K562 (cell line): ENCODE data around the gene HOXA5. TPM values are rescaled to one million over a fixed set of nuclear protein-coding genes. Genes with fewer than 3 reads are reported as not detected.

ENCODE experiments used
- ATAC-seq: fragments of 200-7000 bp; cut with Tn5 transposase; 3 replicates; pipeline ENCODE4 v1.9.1; 2020; ENCODE audit warnings: moderate library complexity
- BruUV-seq: library from RNA; stranded (reverse); fragments of 400-500 nt; replicated peaks from 2 replicates; lab custom pipeline; 2021; lab: Mats Ljungman, UMichigan
- CTCF ChIA-PET: fragments of 300-600 bp; formaldehyde crosslinking; extraction: SDS; loops from one replicate; lab custom pipeline; 2021; ENCODE audit warnings: low intra/inter-chr PET ratio; lab: Yijun Ruan, JAX
- POLR2A ChIA-PET: fragments of 300-600, 350-650 bp; sonication (Branson Sonifier 250); formaldehyde crosslinking; extraction: SDS; loops from one replicate; lab custom pipeline; 2021; ENCODE audit warnings: antibody characterized with exemption, inconsistent platforms; lab: Yijun Ruan, JAX
- DNase-seq, 4 experiments: peaks; one replicate each; pipeline versions ENCODE4 v3.0.0 to v3.0.0-alpha.2; 2011 to 2018; ENCODE audit warnings: low spot score in 3 of 4, mixed read lengths in 3 of 4; ENCODE audit errors: extremely low read depth in 1 of 4
- FAIRE-seq: peaks from 2 replicates; lab custom pipeline; 2011; peaks lifted over from hg19 to GRCh38; lab: Jason Lieb, UNC
- H2AFZ ChIP-seq: 2 replicates; pipeline ENCODE4 v1.6.0; 2011; ENCODE audit warnings: low read depth, low read length, control low read depth, inconsistent platforms
- H3K27ac ChIP-seq: fragments of 200-600 bp; 3 replicates; pipeline ENCODE4 v1.8.0; 2011; ENCODE audit warnings: low read depth, mild to moderate bottlenecking, control low read depth, inconsistent platforms, low read length, moderate library complexity, mixed read lengths; ENCODE audit errors: extremely low read depth
- H3K27me3 ChIP-seq, 2 experiments: fragments of 300-600 bp in 1 of 2; 2 replicates in 1 of 2; 3 replicates in 1 of 2; pipeline versions ENCODE4 v1.6.0 to v1.8.0; 2011; ENCODE audit warnings: inconsistent platforms in 2 of 2, low read length in 2 of 2, mild to moderate bottlenecking in 1 of 2, mixed read lengths in 1 of 2, moderate library complexity in 1 of 2; ENCODE audit not compliant: control insufficient read depth in 2 of 2, insufficient read depth in 2 of 2
- H3K36me3 ChIP-seq: fragments of 300-600 bp; 3 replicates; pipeline ENCODE4 v1.8.0; 2011; ENCODE audit warnings: mild to moderate bottlenecking, low read length, inconsistent platforms; ENCODE audit not compliant: control insufficient read depth, insufficient read depth
- H3K4me1 ChIP-seq, 2 experiments: fragments of 200-600 bp in 1 of 2; replicated peaks in 1 of 2; 2 replicates in 1 of 2; 3 replicates in 1 of 2; pipeline versions ENCODE4 v1.5.1 to v1.8.0; 2011; ENCODE audit warnings: inconsistent platforms in 2 of 2, low read length in 2 of 2, mild to moderate bottlenecking in 1 of 2, mixed read lengths in 1 of 2, moderate library complexity in 1 of 2; ENCODE audit not compliant: control insufficient read depth in 2 of 2, insufficient read depth in 2 of 2
- H3K4me2 ChIP-seq: 2 replicates; pipeline ENCODE4 v1.6.1; 2011; ENCODE audit warnings: low read length, control low read depth, inconsistent platforms, mixed read lengths; ENCODE audit not compliant: insufficient read depth
- H3K4me3 ChIP-seq: fragments of 200-600 bp; sonication (generic), shearing (Covaris generic); 2 replicates; pipeline ENCODE4 v1.5.1; 2016; ENCODE audit warnings: control low read depth, inconsistent platforms
- H3K79me2 ChIP-seq: fragments of 200-600 bp; 3 replicates; pipeline ENCODE4 v1.8.0; 2011; ENCODE audit warnings: low read length, inconsistent platforms; ENCODE audit not compliant: control insufficient read depth, insufficient read depth
- H3K9ac ChIP-seq, 2 experiments: 2 replicates each; pipeline versions ENCODE4 v1.6.0 to v1.6.1; 2011; ENCODE audit warnings: low read depth in 2 of 2, low read length in 2 of 2, control low read depth in 1 of 2, inconsistent platforms in 1 of 2, mild to moderate bottlenecking in 1 of 2, mixed read lengths in 1 of 2; ENCODE audit not compliant: insufficient read depth in 1 of 2
- H3K9me1 ChIP-seq: one replicate; pipeline ENCODE4 v1.6.0; 2011; ENCODE audit warnings: inconsistent platforms, mild to moderate bottlenecking, low read length, moderate library complexity; ENCODE audit not compliant: control insufficient read depth, insufficient read depth
- H3K9me3 ChIP-seq: replicated peaks from 2 replicates; pipeline ENCODE4 v1.5.1; 2011; ENCODE audit warnings: low read depth, low read length, inconsistent platforms; ENCODE audit not compliant: control insufficient read depth, insufficient read depth
- H4K20me1 ChIP-seq: replicated peaks from 2 replicates; pipeline ENCODE4 v1.6.1; 2011; ENCODE audit warnings: low read length, inconsistent platforms, mixed read lengths; ENCODE audit not compliant: control insufficient read depth, insufficient read depth
- C11orf30 ChIP-seq: fragments of 450-650 bp; IDR thresholded peaks from 2 replicates; pipeline ENCODE4 v1.6.1; 2016; ENCODE audit warnings: low read depth, mild to moderate bottlenecking
- CCAR2 ChIP-seq: fragments of 200-400 bp; formaldehyde crosslinking; IDR thresholded peaks from 2 replicates; pipeline ENCODE4 v1.6.1; 2017; ENCODE audit warnings: mild to moderate bottlenecking, low read depth, low read length
- FIP1L1 ChIP-seq: fragments of 200-400 bp; formaldehyde crosslinking; IDR thresholded peaks from 2 replicates; pipeline ENCODE4 v1.6.1; 2018; ENCODE audit warnings: mild to moderate bottlenecking, low read depth, low read length; ENCODE audit not compliant: poor library complexity, severe bottlenecking
- KLF6 ChIP-seq: fragments of 250-450 bp; sonication (Bioruptor Pico); IDR thresholded peaks from 2 replicates; pipeline ENCODE4 v1.4.0; 2020; ENCODE audit warnings: mild to moderate bottlenecking, moderate library complexity, borderline replicate concordance
- LCOR ChIP-seq: sonication (generic); formaldehyde crosslinking; IDR thresholded peaks from 2 replicates; pipeline ENCODE4 v1.8.0; 2022; ENCODE audit warnings: mild to moderate bottlenecking, missing genetic modification reagents
- MAFF ChIP-seq: IDR thresholded peaks from 2 replicates; pipeline ENCODE4 v1.6.1; 2012; ENCODE audit warnings: low read length, improper control_type of control experiment
- MTA2 ChIP-seq: fragments of 450-650 bp; IDR thresholded peaks from 2 replicates; pipeline ENCODE4 v1.6.1; 2016; ENCODE audit warnings: low read depth
- NFE2L1 ChIP-seq: fragments of 450-650 bp; IDR thresholded peaks from 2 replicates; pipeline ENCODE4 v1.6.1; 2016; ENCODE audit warnings: missing genetic modification characterization, low read depth, mild to moderate bottlenecking, missing compliant biosample characterization, moderate library complexity, borderline replicate concordance
- RBM22 ChIP-seq: fragments of 200-400 bp; formaldehyde crosslinking; IDR thresholded peaks from 2 replicates; pipeline ENCODE4 v1.6.1; 2018; ENCODE audit warnings: low read length, low read depth; ENCODE audit not compliant: poor library complexity, severe bottlenecking
- ZNF507 ChIP-seq: conservative IDR thresholded peaks from 2 replicates; pipeline ENCODE4 v1.6.1; 2017; ENCODE audit warnings: missing genetic modification characterization, missing compliant biosample characterization
- WGBS: fragments of 100-300 bp; shearing (Covaris generic); methylation state at CpG from one replicate; pipeline ENCODE4 v1.1.6; 2016; ENCODE audit warnings: low coverage, mixed read lengths; ENCODE audit not compliant: insufficient coverage; ENCODE audit errors: missing lambda C conversion rate; 5-methylcytosine and 5-hydroxymethylcytosine counted together
- in situ Hi-C: fragments of 300-500 bp; cut with MboI; formaldehyde crosslinking; loops from 4 replicates; pipeline ENCODE4 v1.15.0; 2018; ENCODE audit warnings: inconsistent platforms, mixed read lengths
- intact Hi-C: fragments of 100-400 bp; cut with micrococcal nuclease; formaldehyde crosslinking; loops from 2 replicates; pipeline ENCODE4 v1.14.2; 2022
- polyA plus RNA-seq, 8 experiments: library from polyadenylated mRNA; depleted of rRNA in 4 of 8; stranded (reverse) in 5 of 8; unstranded in 3 of 8; fragments of >200 nt; fragmentation: Nextera tagmentation in 2 of 8; fragmentation: Illumina TruSeq in 1 of 8; extraction: Ambion mirVana in 2 of 8; extraction: Trizol in 1 of 8; gene quantifications; 2 replicates each; pipeline versions ENCODE4 v1.2.1 to v1.2.3, GENCODE V29; 2011 to 2014; ENCODE audit warnings: inconsistent platforms in 1 of 8, missing spikeins in 1 of 8
- total RNA-seq, 7 experiments: library from RNA; depleted of rRNA in 6 of 7; stranded (reverse); fragments of >200 nt in 6 of 7; fragmentation: Illumina TruSeq in 2 of 7; extraction: Trizol in 2 of 7; gene quantifications; 2 replicates each; pipeline versions ENCODE4 v1.2.1 to v1.2.3, GENCODE V29; 2011 to 2021; ENCODE audit warnings: low replicate concordance in 1 of 7
- TF ChIP-seq, protein P1 (sequence below): fragments of 250-450 bp; sonication (Bioruptor Pico); IDR thresholded peaks from 2 replicates; pipeline ENCODE4 v1.8.0; 2021; ENCODE audit warnings: mild to moderate bottlenecking, moderate library complexity
- TF ChIP-seq, protein P2 (sequence below), 2 experiments: fragments of 450-650 bp; IDR thresholded peaks; 2 replicates each; pipeline ENCODE4 v1.6.1; 2018; ENCODE audit warnings: mild to moderate bottlenecking in 2 of 2, low read depth in 1 of 2; ENCODE audit not compliant: partially characterized antibody in 2 of 2
- TF ChIP-seq, protein P3 (sequence below): sonication (generic); formaldehyde crosslinking; IDR thresholded peaks from 2 replicates; pipeline ENCODE4 v1.8.0; 2022; ENCODE audit warnings: missing genetic modification reagents, mild to moderate bottlenecking, borderline replicate concordance

HOXA5 gene
- total and polyA plus RNA-seq, 9 of the 15 experiments (the other 6 are each of a cell fraction or from before 2014, with no cell fraction given): 0.13 TPM; not detected in 8

DNA sequence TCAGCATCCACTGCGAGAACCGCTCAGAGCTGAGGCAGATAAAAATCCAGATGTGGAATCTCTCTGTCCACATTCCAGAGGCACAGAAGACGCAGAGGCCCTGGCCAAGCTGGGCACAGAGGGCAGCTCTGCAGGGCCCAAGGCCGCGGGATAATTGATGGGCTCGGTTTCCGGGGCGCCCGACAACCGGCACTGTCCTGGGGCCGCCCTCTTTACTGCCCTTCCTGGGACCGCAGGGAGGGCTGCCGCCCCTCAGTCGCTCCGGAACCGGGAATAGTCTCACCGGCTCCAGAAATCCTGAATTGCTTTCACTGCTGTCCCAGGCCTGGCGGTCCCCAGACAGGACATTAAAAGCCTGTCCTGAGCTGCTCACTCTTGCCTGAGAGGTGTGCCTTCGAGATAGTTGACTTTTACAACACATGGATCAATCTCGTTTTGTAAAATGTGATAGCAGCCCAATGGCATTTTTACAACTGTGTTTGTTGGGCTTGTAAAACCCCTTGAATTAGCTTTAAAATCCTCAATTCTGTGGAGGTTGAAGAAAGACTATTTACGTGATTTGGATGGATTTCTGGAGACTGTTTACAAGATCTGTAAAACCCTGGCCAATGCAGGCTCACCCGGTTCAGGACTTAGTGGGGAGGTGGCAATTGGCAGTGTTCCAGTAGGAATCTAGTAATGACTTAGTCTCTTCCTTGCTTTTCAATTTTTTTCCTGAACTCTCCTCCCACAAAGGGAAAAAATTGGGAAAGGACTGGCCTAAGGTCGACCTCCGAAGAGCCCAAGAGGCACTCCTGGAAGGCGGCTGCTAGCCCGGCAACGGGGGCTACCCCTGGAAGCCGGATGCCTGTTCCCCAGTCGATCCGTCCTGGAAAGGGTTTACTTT, 5.5 kb upstream of the HOXA5 start:
- Histone ChIP-seq H3K79me2 (no peaks in the 10 kb centered on the region), H4K20me1 (no peaks in the 10 kb centered on the region), H3K9me3 (no peaks in the 10 kb centered on the region), H3K9me1 (no peaks in the 10 kb centered on the region), H3K27me3 (peaks cover 55 to 92% of the 10 kb centered on the region in 2 experiments), H3K9ac (no peak overlapping the region), H3K4me2 (no peak overlapping the region), H3K36me3 (no peaks in the 10 kb centered on the region), H2AFZ (no peak overlapping the region), H3K4me3 (no peak overlapping the region), H3K4me1 (peaks cover 0 to 29% of the 10 kb centered on the region in 2 experiments; a peak in 2 of 5 replicates), H3K27ac (no peak overlapping the region)
- DNase-seq (no peak), ATAC-seq (no peak), FAIRE-seq (no peak)
- CTCF ChIA-PET: no interaction called here
- WGBS: 2% methylated on average over 29 of the region's 30 CpGs
- POLR2A ChIA-PET: interaction anchor here (0.6 kb wide), 2 partner anchors 21 to 769 kb away, joined by 3 to 4 read pairs; no protein-coding TSS in a partner anchor
- in situ Hi-C loops: loop anchor here (10.0 kb wide), 1 partner anchor 294 kb away; no protein-coding TSS in a partner anchor
- intact Hi-C loops: no loop called here
- no TSS peak for BruUV-seq
- TF ChIP-seq KLF6 (CRISPR knock-in tag): no peak
- TF ChIP-seq MAFF: no peak
- TF ChIP-seq LCOR (CRISPR knock-in tag): no peak
- TF ChIP-seq NFE2L1 (tag): no peak
- TF ChIP-seq, protein P1, sequence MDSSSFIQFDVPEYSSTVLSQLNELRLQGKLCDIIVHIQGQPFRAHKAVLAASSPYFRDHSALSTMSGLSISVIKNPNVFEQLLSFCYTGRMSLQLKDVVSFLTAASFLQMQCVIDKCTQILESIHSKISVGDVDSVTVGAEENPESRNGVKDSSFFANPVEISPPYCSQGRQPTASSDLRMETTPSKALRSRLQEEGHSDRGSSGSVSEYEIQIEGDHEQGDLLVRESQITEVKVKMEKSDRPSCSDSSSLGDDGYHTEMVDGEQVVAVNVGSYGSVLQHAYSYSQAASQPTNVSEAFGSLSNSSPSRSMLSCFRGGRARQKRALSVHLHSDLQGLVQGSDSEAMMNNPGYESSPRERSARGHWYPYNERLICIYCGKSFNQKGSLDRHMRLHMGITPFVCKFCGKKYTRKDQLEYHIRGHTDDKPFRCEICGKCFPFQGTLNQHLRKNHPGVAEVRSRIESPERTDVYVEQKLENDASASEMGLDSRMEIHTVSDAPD (CRISPR knock-in tag): no peak
- no peak for TF ChIP-seq ZNF507
- no peak for TF ChIP-seq MTA2
- TF ChIP-seq C11orf30: no peak
- TF ChIP-seq FIP1L1: no peak
- TF ChIP-seq CCAR2: no peak
- TF ChIP-seq RBM22: no peak
- TF ChIP-seq, protein P2, sequence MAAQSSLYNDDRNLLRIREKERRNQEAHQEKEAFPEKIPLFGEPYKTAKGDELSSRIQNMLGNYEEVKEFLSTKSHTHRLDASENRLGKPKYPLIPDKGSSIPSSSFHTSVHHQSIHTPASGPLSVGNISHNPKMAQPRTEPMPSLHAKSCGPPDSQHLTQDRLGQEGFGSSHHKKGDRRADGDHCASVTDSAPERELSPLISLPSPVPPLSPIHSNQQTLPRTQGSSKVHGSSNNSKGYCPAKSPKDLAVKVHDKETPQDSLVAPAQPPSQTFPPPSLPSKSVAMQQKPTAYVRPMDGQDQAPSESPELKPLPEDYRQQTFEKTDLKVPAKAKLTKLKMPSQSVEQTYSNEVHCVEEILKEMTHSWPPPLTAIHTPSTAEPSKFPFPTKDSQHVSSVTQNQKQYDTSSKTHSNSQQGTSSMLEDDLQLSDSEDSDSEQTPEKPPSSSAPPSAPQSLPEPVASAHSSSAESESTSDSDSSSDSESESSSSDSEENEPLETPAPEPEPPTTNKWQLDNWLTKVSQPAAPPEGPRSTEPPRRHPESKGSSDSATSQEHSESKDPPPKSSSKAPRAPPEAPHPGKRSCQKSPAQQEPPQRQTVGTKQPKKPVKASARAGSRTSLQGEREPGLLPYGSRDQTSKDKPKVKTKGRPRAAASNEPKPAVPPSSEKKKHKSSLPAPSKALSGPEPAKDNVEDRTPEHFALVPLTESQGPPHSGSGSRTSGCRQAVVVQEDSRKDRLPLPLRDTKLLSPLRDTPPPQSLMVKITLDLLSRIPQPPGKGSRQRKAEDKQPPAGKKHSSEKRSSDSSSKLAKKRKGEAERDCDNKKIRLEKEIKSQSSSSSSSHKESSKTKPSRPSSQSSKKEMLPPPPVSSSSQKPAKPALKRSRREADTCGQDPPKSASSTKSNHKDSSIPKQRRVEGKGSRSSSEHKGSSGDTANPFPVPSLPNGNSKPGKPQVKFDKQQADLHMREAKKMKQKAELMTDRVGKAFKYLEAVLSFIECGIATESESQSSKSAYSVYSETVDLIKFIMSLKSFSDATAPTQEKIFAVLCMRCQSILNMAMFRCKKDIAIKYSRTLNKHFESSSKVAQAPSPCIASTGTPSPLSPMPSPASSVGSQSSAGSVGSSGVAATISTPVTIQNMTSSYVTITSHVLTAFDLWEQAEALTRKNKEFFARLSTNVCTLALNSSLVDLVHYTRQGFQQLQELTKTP (IDR thresholded peaks at IDR 0.05; ENCODE audit: low read depth in 1 of 2, partially characterized antibody in 2 of 2): no peak
- TF ChIP-seq, protein P3, sequence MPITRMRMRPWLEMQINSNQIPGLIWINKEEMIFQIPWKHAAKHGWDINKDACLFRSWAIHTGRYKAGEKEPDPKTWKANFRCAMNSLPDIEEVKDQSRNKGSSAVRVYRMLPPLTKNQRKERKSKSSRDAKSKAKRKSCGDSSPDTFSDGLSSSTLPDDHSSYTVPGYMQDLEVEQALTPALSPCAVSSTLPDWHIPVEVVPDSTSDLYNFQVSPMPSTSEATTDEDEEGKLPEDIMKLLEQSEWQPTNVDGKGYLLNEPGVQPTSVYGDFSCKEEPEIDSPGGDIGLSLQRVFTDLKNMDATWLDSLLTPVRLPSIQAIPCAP: no peak
